HCT116 (cell line): ENCODE measurements around the gene LHX3. TPM values are rescaled to one million over a fixed set of nuclear protein-coding genes. Genes with fewer than 3 reads are reported as not detected.

Experiments used
- ATAC-seq: fragments of 200-7000 bp; cut with Tn5 transposase; 2 replicates; pipeline ENCODE4 v1.9.1; 2020; ENCODE audit warnings: mild to moderate bottlenecking, moderate library complexity
- BruUV-seq: library from RNA; stranded (reverse); fragments of 400-500 nt; replicated peaks from 2 replicates; lab custom pipeline; 2021; lab: Mats Ljungman, UMichigan
- CTCF ChIA-PET: fragments of 300-600 bp; sonication (Branson Sonifier 250); formaldehyde crosslinking; loops from one replicate; lab custom pipeline; 2021; ENCODE audit warnings: antibody characterized with exemption; lab: Charles Lee
- POLR2A ChIA-PET: fragments of 300-600, 350-600 bp; sonication (Branson Sonifier 250); formaldehyde crosslinking; loops from one replicate; lab custom pipeline; 2021; ENCODE audit warnings: antibody characterized with exemption; lab: Charles Lee
- RAD21 ChIA-PET, 2 experiments: fragments of 300-600 bp; sonication (Branson Sonifier 250); formaldehyde crosslinking; loops; one replicate each; lab custom pipeline; 2023; ENCODE audit warnings: low total read pairs in 2 of 2; ENCODE audit not compliant: uncharacterized antibody in 2 of 2, unreplicated experiment in 2 of 2, low non-redundant PET in 1 of 2; lab: Charles Lee
- DNase-seq: peaks from one replicate; pipeline ENCODE4 v3.0.0-alpha.2; 2010; ENCODE audit warnings: low read depth, low spot score
- H2AFZ ChIP-seq: fragments of 200-600 bp; shearing (Covaris generic), sonication (generic); 2 replicates; pipeline ENCODE4 v1.6.1; 2017; ENCODE audit warnings: low read depth, mixed run types, mixed read lengths, antibody characterized with exemption, low read length; ENCODE audit not compliant: poor library complexity, severe bottlenecking
- H3K27ac ChIP-seq: 2 replicates; pipeline ENCODE4 v1.5.1; 2012; ENCODE audit warnings: low read depth, low read length
- H3K27me3 ChIP-seq: fragments of 200-600 bp; sonication (generic); 2 replicates; pipeline ENCODE4 v1.6.1; 2016; ENCODE audit warnings: mixed run types, low read length, mixed read lengths; ENCODE audit not compliant: insufficient read depth
- H3K36me3 ChIP-seq, 2 experiments: fragments of 200-500 bp in 1 of 2; fragments of 200-600 bp in 1 of 2; sonication (Bioruptor generic) in 1 of 2; sonication (generic) in 1 of 2; 2 replicates each; pipeline versions ENCODE4 v1.5.1 to v1.6.1; 2014 to 2016; ENCODE audit warnings: low read length in 2 of 2, inconsistent platforms in 1 of 2, mixed read lengths in 1 of 2, mixed run types in 1 of 2; ENCODE audit not compliant: insufficient read depth in 2 of 2, control insufficient read depth in 1 of 2
- H3K4me1 ChIP-seq, 2 experiments: fragments of 200-600 bp in 1 of 2; sonication (generic) in 1 of 2; 2 replicates each; pipeline versions ENCODE4 v1.5.1 to v1.6.1; 2012 to 2017; ENCODE audit warnings: low read length in 2 of 2, inconsistent platforms in 1 of 2, mild to moderate bottlenecking in 1 of 2, mixed read lengths in 1 of 2, mixed run types in 1 of 2, moderate library complexity in 1 of 2; ENCODE audit not compliant: insufficient read depth in 2 of 2, control insufficient read depth in 1 of 2
- H3K4me2 ChIP-seq: fragments of 200-600 bp; sonication (generic); 2 replicates; pipeline ENCODE4 v1.6.1; 2017; ENCODE audit warnings: mixed run types, low read length, mixed read lengths
- H3K4me3 ChIP-seq, 2 experiments: fragments of 200-600 bp in 1 of 2; sonication (generic) in 1 of 2; replicated peaks in 1 of 2; 2 replicates each; pipeline ENCODE4 v1.5.1; 2011 to 2016; ENCODE audit warnings: low read length in 2 of 2, control low read depth in 1 of 2, low read depth in 1 of 2, mild to moderate bottlenecking in 1 of 2, mixed read lengths in 1 of 2, mixed run types in 1 of 2
- H3K79me2 ChIP-seq: fragments of 200-600 bp; sonication (generic); 2 replicates; pipeline ENCODE4 v1.6.1; 2017; ENCODE audit warnings: mild to moderate bottlenecking, mixed run types, low read length, moderate library complexity, mixed read lengths; ENCODE audit not compliant: insufficient read depth
- H3K9ac ChIP-seq: fragments of 200-600 bp; sonication (generic); 2 replicates; pipeline ENCODE4 v1.6.1; 2016; ENCODE audit warnings: low read length, mixed read lengths
- H3K9me2 ChIP-seq: fragments of 200-600 bp; sonication (generic), shearing (Covaris generic); 2 replicates; pipeline ENCODE4 v1.6.1; 2017; ENCODE audit warnings: mixed run types, mild to moderate bottlenecking, moderate library complexity; ENCODE audit not compliant: insufficient read depth
- H3K9me3 ChIP-seq, 2 experiments: fragments of 200-500 bp in 1 of 2; fragments of 200-600 bp in 1 of 2; sonication (Bioruptor generic) in 1 of 2; sonication (generic) in 1 of 2; 2 replicates each; pipeline ENCODE4 v1.6.1; 2014 to 2017; ENCODE audit warnings: low read length in 2 of 2, mixed read lengths in 2 of 2, inconsistent platforms in 1 of 2, low read depth in 1 of 2, mild to moderate bottlenecking in 1 of 2, mixed run types in 1 of 2, moderate library complexity in 1 of 2; ENCODE audit not compliant: control insufficient read depth in 1 of 2, insufficient read depth in 1 of 2
- H4K20me1 ChIP-seq: fragments of 200-600 bp; sonication (generic), shearing (Covaris generic); 2 replicates; pipeline ENCODE4 v1.6.1; 2017; ENCODE audit warnings: mixed run types, mild to moderate bottlenecking, moderate library complexity; ENCODE audit not compliant: insufficient read depth
- CBX3 ChIP-seq: IDR thresholded peaks from 2 replicates; pipeline ENCODE4 v1.6.1; 2012; ENCODE audit warnings: low read depth
- ELF1 ChIP-seq: IDR thresholded peaks from 2 replicates; pipeline ENCODE4 v1.6.1; 2012; ENCODE audit warnings: low read depth, borderline replicate concordance
- EZH2phosphoT487 ChIP-seq: fragments of 200-600 bp; IDR thresholded peaks from 2 replicates; pipeline ENCODE4 v1.6.1; 2018; ENCODE audit warnings: antibody characterized with exemption, borderline replicate concordance
- SP1 ChIP-seq: IDR thresholded peaks from 2 replicates; pipeline ENCODE4 v1.6.1; 2012; ENCODE audit warnings: low read depth
- TCF7L2 ChIP-seq: IDR thresholded peaks from 2 replicates; pipeline ENCODE4 v1.7.0; 2011; ENCODE audit warnings: borderline replicate concordance, inconsistent platforms; ENCODE audit not compliant: insufficient read depth, insufficient read length; ENCODE audit errors: extremely low read depth
- intact Hi-C: fragments of 100-400 bp; cut with micrococcal nuclease; formaldehyde crosslinking; loops from 2 replicates; pipeline ENCODE4 v1.10.0; 2022
- total RNA-seq: library from RNA; stranded (reverse); gene quantifications from one replicate; pipeline ENCODE4 v1.2.1, GENCODE V29; 2021; ENCODE audit not compliant: unreplicated experiment
- TF ChIP-seq, protein P1 (sequence below): IDR thresholded peaks from 2 replicates; pipeline ENCODE4 v1.6.1; 2012

Gene LHX3
- total RNA-seq, 1 experiment from 2014 or later = not detected

GRCh38 chr9:136175616-136176197 is 29.2 kb downstream of the LHX3 start:
- CTCF ChIA-PET = no interaction called here
- Histone ChIP-seq H3K4me2 (no peak overlapping the region), H3K79me2 (no peaks in the 10 kb centered on the region), H3K9me2 (no peaks in the 10 kb centered on the region), H3K9me3 (no peaks in the 10 kb centered on the region), H2AFZ (no peak overlapping the region), H3K27me3 (no peaks in the 10 kb centered on the region), H3K9ac (no peak overlapping the region), H4K20me1 (no peaks in the 10 kb centered on the region), H3K4me3 (no peak overlapping the region), H3K36me3 (no peaks in the 10 kb centered on the region), H3K4me1 (peaks cover 0 to 8% of the 10 kb centered on the region in 2 experiments; a peak in 1 of 4 replicates)
- no peak for DNase-seq
- ATAC-seq = no peak
- intact Hi-C loops = no loop called here
- RAD21 ChIA-PET = no interaction called here
- TF ChIP-seq CBX3 (no peak), EZH2phosphoT487 (no peak)
- TF ChIP-seq, all 23 proteins: peak for 0
- no TSS peak for BruUV-seq
- POLR2A ChIA-PET = no interaction called here
- H3K27ac ChIP-seq = no peak overlapping the region

GRCh38 chr9:136174779-136175615 is 29.9 kb downstream of the LHX3 start:
- H2AFZ ChIP-seq = no peak overlapping the region
- TF ChIP-seq, protein P1, sequence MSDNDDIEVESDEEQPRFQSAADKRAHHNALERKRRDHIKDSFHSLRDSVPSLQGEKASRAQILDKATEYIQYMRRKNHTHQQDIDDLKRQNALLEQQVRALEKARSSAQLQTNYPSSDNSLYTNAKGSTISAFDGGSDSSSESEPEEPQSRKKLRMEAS = no peak
- no peak for TF ChIP-seq TCF7L2
- TF ChIP-seq ELF1 = no peak
- TF ChIP-seq SP1 = no peak
- H4K20me1 ChIP-seq = no peaks in the 10 kb centered on the region
- no peak overlapping the region for H3K9ac ChIP-seq
- H3K36me3 ChIP-seq = no peaks in the 10 kb centered on the region
- no peak overlapping the region for H3K4me3 ChIP-seq
- CTCF ChIA-PET = no interaction called here
- POLR2A ChIA-PET = interaction anchor here (0.6 kb wide), 1 partner anchor 805 kb away, joined by 5 read pairs; no protein-coding TSS in a partner anchor
- H3K27me3 ChIP-seq = no peaks in the 10 kb centered on the region
- BruUV-seq = no TSS peak
- H3K4me1 ChIP-seq = peaks cover 0 to 8% of the 10 kb centered on the region in 2 experiments; a peak in 1 of 4 replicates
- H3K9me3 ChIP-seq = no peaks in the 10 kb centered on the region
- RAD21 ChIA-PET = no interaction called here
- H3K27ac ChIP-seq = no peak overlapping the region
- no peaks in the 10 kb centered on the region for H3K9me2 ChIP-seq
- DNase-seq (no peak), ATAC-seq (no peak)
- H3K79me2 ChIP-seq = no peaks in the 10 kb centered on the region
- no peak overlapping the region for H3K4me2 ChIP-seq
- intact Hi-C loops = loop anchor here (5.0 kb wide), 1 partner anchor 92 kb away; no protein-coding TSS in a partner anchor
